Epithelial cell of esophagus (primary cell): ENCODE data around the gene FAM228A.

Experiments used
- DNase-seq: peaks from one replicate; pipeline ENCODE4 v3.0.0; 2010; ENCODE audit warnings: low read depth
- H3K4me3 ChIP-seq: 2 replicates; pipeline ENCODE4 v1.5.1; 2011; ENCODE audit warnings: mild to moderate bottlenecking, low read length, control low read depth
- TF ChIP-seq, protein P1 (sequence below): IDR thresholded peaks from 2 replicates; pipeline ENCODE4 v1.5.1; 2011; ENCODE audit warnings: low read depth, mild to moderate bottlenecking, low read length, control low read depth, inconsistent platforms; ENCODE audit not compliant: insufficient read depth; ENCODE audit errors: missing control alignments

The FAM228A gene

DNA sequence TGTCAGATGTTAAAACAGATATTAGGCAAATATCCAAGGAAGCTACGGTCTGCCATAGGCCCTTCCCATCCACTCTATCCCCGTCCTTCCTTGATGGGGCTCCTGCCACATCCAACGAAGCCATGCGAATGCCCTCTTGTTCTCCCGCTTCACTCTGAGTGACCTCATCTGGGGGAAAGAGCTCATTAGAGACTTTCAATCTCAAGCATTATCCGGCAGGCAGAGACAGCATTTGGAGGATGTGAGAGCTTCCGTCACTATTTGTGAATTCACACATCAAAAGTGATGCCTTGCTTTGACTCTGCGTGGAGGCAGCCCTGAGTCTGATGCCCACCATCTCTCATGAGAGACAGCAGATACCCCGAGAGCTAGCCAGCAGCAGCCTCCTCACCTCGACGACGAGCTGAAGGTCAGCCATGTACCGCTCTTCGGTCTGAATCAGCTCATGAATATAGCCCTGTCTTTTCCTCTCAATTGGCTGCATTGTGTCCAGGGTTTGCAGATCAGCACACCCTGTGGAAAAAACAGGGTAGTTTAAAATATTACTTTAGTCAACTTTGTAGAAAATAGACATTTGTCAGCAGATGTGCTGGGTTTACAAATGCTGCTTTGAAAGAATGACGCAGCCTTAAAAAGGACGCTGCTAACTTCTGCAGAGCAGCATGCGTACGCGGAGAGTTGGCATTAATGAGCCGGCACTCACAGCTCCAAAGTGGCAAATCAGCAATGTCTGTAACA lies 45.9 kb downstream of the FAM228A start:
- H3K4me3 ChIP-seq, result no peak overlapping the region
- DNase-seq, result no peak
- TF ChIP-seq, protein P1, sequence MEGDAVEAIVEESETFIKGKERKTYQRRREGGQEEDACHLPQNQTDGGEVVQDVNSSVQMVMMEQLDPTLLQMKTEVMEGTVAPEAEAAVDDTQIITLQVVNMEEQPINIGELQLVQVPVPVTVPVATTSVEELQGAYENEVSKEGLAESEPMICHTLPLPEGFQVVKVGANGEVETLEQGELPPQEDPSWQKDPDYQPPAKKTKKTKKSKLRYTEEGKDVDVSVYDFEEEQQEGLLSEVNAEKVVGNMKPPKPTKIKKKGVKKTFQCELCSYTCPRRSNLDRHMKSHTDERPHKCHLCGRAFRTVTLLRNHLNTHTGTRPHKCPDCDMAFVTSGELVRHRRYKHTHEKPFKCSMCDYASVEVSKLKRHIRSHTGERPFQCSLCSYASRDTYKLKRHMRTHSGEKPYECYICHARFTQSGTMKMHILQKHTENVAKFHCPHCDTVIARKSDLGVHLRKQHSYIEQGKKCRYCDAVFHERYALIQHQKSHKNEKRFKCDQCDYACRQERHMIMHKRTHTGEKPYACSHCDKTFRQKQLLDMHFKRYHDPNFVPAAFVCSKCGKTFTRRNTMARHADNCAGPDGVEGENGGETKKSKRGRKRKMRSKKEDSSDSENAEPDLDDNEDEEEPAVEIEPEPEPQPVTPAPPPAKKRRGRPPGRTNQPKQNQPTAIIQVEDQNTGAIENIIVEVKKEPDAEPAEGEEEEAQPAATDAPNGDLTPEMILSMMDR, result no peak

DNA sequence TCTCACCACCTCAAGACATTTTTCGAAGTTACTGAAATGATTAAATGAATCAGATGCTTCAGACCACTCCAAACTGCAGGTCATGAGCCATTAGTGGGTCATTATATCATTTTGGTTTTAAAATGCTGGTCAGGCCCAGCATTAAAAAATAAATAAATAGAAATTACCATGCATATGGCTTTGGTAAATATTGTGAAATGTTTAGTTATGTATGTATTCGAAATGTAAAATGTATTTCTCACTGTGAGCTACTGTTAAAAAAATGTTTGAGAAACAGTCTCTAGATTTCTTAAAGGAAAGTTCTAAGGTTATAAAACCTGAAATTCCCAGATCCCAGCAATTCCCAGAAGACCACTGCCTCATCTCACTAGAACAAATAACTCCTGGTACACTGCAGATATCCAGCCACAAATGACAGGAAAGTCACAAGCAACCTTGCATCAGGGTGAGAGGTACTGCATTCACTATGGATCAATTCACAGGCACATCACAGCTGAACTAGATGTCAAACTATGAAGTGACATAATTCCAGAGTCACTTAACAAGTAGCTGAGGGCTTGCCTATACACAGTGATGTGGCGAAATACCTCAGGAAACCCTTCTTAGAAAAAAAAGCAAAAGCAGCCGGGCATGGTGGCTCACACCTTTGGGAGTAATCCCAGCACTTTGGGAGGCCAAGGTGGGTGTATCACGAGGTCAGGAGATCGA lies 46.6 kb downstream of the FAM228A start:
- no peak for DNase-seq
- TF ChIP-seq, protein P1, result no peak
- H3K4me3 ChIP-seq, result no peak overlapping the region

DNA sequence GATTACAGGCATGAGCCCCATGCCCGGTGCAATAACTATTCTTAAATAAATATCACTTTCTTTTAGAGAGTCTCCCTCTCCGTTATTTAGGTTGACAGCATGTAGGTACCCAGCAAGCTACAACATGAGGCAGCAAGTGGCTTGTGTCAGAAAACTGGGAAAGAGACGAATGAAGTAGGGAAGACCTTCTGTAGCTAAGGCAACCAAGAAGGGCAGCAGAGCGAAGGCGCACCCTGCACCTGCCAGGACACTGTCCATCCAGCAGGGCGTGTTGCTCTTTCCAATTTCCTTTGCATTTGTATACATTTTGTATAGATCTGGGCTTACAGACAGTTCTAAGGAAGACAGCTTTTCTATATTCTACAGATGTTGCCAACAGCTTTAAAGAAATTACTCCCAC lies 48.1 kb downstream of the FAM228A start:
- TF ChIP-seq, protein P1, result no peak
- H3K4me3 ChIP-seq, result no peak overlapping the region
- no peak for DNase-seq

- DNase-seq, result no peak
- TF ChIP-seq, protein P1, result no peak
- H3K4me3 ChIP-seq, result no peak overlapping the region
Measured at GRCh38 chr2:24225499-24226242, 50.8 kb downstream of the FAM228A start.

DNA sequence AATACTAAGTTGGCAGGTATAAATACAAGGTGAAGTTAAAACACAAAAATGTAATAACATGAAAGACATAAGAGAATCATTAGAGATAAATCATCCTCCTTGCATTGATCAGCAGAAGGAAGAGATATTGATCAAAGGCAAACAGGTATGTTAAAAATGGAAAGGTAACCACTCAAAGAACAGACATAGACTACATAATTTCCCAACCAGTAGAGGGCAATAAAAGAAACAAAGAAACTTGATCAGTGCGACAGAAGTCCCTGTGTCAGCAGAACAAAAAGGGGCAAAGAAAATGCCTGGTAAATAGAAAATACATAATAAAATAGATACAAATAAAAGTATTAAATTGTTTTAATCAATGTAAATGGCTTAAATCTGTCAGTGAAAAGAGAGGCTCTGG lies 53.6 kb downstream of the FAM228A start:
- TF ChIP-seq, protein P1, result peak; percentile 37
- no peak overlapping the region for H3K4me3 ChIP-seq
- DNase-seq, result peak; percentile 16

DNA sequence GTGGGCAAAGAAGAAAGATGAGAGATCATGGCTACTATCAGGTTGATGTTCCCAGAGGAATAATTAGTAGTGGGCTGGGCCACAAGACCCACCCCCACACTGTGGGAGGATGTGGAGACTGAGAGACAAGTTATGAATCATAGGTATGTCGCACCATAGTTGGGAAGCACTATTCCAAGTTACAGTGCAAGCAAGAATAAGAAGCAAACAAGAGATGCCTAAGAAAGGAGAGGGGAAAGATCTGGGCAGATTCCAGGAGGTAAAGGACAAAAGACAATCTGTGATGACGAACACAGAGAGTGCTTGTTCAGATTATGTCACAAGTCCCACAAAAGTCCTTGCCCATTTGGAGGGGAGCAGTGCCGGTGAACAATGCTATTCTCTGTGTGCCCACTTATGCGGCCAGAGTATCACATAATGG lies 56.6 kb downstream of the FAM228A start:
- peak; percentile 30 for DNase-seq
- TF ChIP-seq, protein P1, result no peak
- no peak overlapping the region for H3K4me3 ChIP-seq
